Loucy (cell line): Measurements from ENCODE around the gene UNK.
"Not testable (repeated sequence)": the region's sequence is repeated elsewhere in the genome, so short reads cannot be mapped to it uniquely, and the experiment has no call there.

Experiments
- H2AFZ ChIP-seq: fragments of 200-600 bp; sonication (generic); 2 replicates; pipeline ENCODE4 v1.6.0; 2016; ENCODE audit warnings: antibody characterized with exemption, mild to moderate bottlenecking, low read length, moderate library complexity
- H3F3A ChIP-seq: fragments of 200-600 bp; 2 replicates; pipeline ENCODE4 v1.6.0; 2016; ENCODE audit warnings: antibody characterized with exemption, low read depth, mild to moderate bottlenecking
- H3K27me3 ChIP-seq: fragments of 200-600 bp; sonication (generic); 2 replicates; pipeline ENCODE4 v1.6.1; 2014; ENCODE audit warnings: low read length, mild to moderate bottlenecking; ENCODE audit not compliant: insufficient read depth, poor library complexity, severe bottlenecking
- H3K36me3 ChIP-seq: fragments of 200-600 bp; sonication (generic); 2 replicates; pipeline ENCODE4 v1.6.1; 2016; ENCODE audit warnings: low read length; ENCODE audit not compliant: insufficient read depth
- H3K4me1 ChIP-seq: fragments of 200-600 bp; sonication (generic); 2 replicates; pipeline ENCODE4 v1.5.1; 2014; ENCODE audit warnings: low read length, mild to moderate bottlenecking; ENCODE audit not compliant: insufficient read depth, poor library complexity, severe bottlenecking
- H3K4me2 ChIP-seq: fragments of 200-600 bp; sonication (generic); 2 replicates; pipeline ENCODE4 v1.6.0; 2014; ENCODE audit warnings: antibody characterized with exemption, low read length, low read depth, mild to moderate bottlenecking; ENCODE audit not compliant: poor library complexity, severe bottlenecking
- H3K4me3 ChIP-seq: fragments of 200-600 bp; sonication (generic); 2 replicates; pipeline ENCODE4 v1.5.1; 2014; ENCODE audit warnings: low read length, mild to moderate bottlenecking, mixed read lengths; ENCODE audit not compliant: poor library complexity, severe bottlenecking
- H3K79me2 ChIP-seq: fragments of 200-600 bp; sonication (generic); 2 replicates; pipeline ENCODE4 v1.6.1; 2014; ENCODE audit warnings: low read length; ENCODE audit not compliant: insufficient read depth
- H3K9ac ChIP-seq: fragments of 200-600 bp; sonication (generic); 2 replicates; pipeline ENCODE4 v1.6.0; 2014; ENCODE audit warnings: mild to moderate bottlenecking, low read depth, low read length, moderate library complexity; ENCODE audit not compliant: poor library complexity, severe bottlenecking
- H3K9me2 ChIP-seq: fragments of 200-600 bp; sonication (generic); replicated peaks from 2 replicates; pipeline ENCODE4 v1.6.1; 2016; ENCODE audit warnings: low read depth, low read length, mixed read lengths
- H3K9me3 ChIP-seq: fragments of 200-600 bp; sonication (generic); 2 replicates; pipeline ENCODE4 v1.6.1; 2014; ENCODE audit warnings: mild to moderate bottlenecking, antibody characterized with exemption, low read length, low read depth; ENCODE audit not compliant: insufficient read depth
- H4K20me1 ChIP-seq: fragments of 200-600 bp; sonication (generic); 2 replicates; pipeline ENCODE4 v1.6.0; 2014; ENCODE audit warnings: antibody characterized with exemption, low read length, mild to moderate bottlenecking; ENCODE audit not compliant: insufficient read depth, poor library complexity, severe bottlenecking
- EZH2phosphoT487 ChIP-seq: fragments of 200-600 bp; IDR thresholded peaks from 2 replicates; pipeline ENCODE4 v1.6.1; 2018; ENCODE audit warnings: antibody characterized with exemption, mild to moderate bottlenecking, moderate library complexity, borderline replicate concordance
- TF ChIP-seq, protein P1 (sequence below): fragments of 200-600 bp; sonication (generic); conservative IDR thresholded peaks from 2 replicates; pipeline ENCODE4 v1.5.1; 2014; ENCODE audit warnings: mild to moderate bottlenecking, antibody characterized with exemption, low read length

Gene UNK

DNA sequence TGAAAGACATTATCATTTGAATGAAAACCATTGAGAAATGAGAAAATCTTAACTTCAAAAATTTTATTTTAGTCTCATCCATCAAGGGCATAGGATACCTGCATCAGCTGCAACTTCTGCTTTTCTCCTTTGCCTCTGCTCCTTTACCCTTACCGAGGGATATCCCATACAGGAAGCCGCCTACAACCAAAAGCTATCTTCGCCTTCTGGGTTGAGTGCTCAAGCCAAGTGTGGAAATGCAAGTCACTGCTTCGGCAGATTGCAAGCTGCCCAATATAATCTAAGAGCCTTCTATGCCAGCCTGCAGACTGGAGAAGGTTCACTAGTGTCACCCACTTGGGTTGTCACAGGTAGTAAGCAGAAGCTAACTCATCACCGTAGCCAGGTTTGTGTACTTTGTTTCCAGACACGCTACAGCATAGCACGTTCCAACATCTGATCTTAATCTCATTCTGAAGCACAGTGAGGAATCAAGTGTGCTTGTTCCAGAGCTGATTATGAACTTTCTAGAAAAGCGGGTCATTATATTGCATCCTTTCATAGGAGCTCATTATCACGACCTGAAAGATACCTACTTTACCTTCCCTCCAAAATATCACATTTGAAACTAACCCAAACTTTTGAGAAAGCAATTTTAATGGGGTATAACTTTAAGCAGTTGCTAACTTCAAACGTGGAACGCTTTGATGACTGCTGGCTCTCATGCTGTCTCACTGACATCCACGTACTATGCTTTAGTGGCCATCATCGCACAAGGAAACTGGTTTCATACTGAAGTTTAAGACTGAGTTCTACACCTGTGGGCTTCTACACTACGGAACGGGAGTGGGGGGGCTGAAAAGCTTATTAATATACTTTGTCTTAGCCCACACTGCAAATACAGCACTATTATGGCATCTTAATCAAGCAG, 8.0 kb upstream of the UNK start:
- no peaks in the 10 kb centered on the region for H3K9me3 ChIP-seq
- H3K4me3 ChIP-seq = peak overlapping the region; percentile 91
- H3K4me2 ChIP-seq = peak overlapping the region; percentile 99
- H4K20me1 ChIP-seq = peaks cover 42% of the 10 kb centered on the region
- no peak overlapping the region for H2AFZ ChIP-seq
- H3K27me3 ChIP-seq = peaks cover 15% of the 10 kb centered on the region
- TF ChIP-seq EZH2phosphoT487 = no peak
- TF ChIP-seq, protein P1, sequence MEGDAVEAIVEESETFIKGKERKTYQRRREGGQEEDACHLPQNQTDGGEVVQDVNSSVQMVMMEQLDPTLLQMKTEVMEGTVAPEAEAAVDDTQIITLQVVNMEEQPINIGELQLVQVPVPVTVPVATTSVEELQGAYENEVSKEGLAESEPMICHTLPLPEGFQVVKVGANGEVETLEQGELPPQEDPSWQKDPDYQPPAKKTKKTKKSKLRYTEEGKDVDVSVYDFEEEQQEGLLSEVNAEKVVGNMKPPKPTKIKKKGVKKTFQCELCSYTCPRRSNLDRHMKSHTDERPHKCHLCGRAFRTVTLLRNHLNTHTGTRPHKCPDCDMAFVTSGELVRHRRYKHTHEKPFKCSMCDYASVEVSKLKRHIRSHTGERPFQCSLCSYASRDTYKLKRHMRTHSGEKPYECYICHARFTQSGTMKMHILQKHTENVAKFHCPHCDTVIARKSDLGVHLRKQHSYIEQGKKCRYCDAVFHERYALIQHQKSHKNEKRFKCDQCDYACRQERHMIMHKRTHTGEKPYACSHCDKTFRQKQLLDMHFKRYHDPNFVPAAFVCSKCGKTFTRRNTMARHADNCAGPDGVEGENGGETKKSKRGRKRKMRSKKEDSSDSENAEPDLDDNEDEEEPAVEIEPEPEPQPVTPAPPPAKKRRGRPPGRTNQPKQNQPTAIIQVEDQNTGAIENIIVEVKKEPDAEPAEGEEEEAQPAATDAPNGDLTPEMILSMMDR = no peak
- H3K79me2 ChIP-seq = peaks cover 44% of the 10 kb centered on the region
- H3K9me2 ChIP-seq = no peaks in the 10 kb centered on the region
- peaks cover 24% of the 10 kb centered on the region for H3K4me1 ChIP-seq
- H3K36me3 ChIP-seq = peaks cover 40% of the 10 kb centered on the region
- H3F3A ChIP-seq = peaks cover 18% of the 10 kb centered on the region; the same call in 1 of the 2 replicates
- peak overlapping the region; percentile 97 for H3K9ac ChIP-seq

- H3K4me2 ChIP-seq = peak overlapping the region; percentile 99
- H3K27me3 ChIP-seq = peaks cover 15% of the 10 kb centered on the region
- peak overlapping the region; percentile 97 for H3K9ac ChIP-seq
- peaks cover 40% of the 10 kb centered on the region for H3K36me3 ChIP-seq
- no peaks in the 10 kb centered on the region for H3K9me3 ChIP-seq
- TF ChIP-seq EZH2phosphoT487 = no peak
- TF ChIP-seq, protein P1 = no peak
- H3K9me2 ChIP-seq = no peaks in the 10 kb centered on the region
- peaks cover 42% of the 10 kb centered on the region for H4K20me1 ChIP-seq
- peak overlapping the region; percentile 91 for H3K4me3 ChIP-seq
- no peak overlapping the region for H2AFZ ChIP-seq
- H3F3A ChIP-seq = peaks cover 18% of the 10 kb centered on the region; the same call in 1 of the 2 replicates
- H3K79me2 ChIP-seq = peaks cover 44% of the 10 kb centered on the region
- peaks cover 24% of the 10 kb centered on the region for H3K4me1 ChIP-seq
Measured at GRCh38 chr17:75777296-75777922, 7.2 kb upstream of the UNK start.

DNA sequence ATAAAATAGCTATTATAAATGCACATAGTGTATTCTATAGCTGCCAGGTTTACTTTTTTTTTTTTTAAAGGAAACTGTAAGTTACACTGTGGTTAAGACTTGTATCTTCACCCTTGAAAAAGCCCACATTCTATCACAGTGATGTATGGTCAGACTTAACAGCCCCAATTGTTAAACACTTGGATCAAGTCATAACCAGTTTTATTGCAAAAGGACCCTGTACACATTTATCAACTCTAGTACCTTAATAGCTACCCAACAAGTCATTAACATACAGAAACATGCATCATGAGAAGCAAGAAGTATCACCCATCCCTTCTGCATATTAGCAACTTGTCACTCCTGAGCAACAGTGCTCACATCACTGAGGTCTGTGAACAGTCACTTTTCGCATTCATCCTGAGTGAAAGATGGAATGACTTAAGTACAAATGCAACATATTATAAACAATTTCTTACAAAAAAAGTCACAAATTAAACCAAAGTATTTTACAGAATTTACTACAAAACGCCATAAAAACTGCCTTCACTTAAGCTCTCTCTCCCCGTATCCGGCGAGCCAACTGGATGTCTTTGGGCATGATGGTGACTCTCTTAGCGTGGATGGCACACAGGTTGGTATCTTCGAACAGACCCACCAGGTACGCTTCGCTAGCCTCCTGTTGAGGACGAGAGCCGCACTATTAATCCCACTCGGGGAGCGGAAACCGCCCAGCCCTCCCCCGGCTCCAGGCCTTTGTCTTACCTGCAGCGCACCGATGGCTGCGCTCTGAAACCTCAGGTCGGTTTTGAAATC, 6.3 kb upstream of the UNK start:
- Histone ChIP-seq H3K4me1 (peaks cover 29% of the 10 kb centered on the region), H3K9ac (peak overlapping the region; percentile 97), H3K36me3 (peaks cover 40% of the 10 kb centered on the region), H3K27me3 (peaks cover 15% of the 10 kb centered on the region), H4K20me1 (peaks cover 42% of the 10 kb centered on the region), H3K79me2 (peaks cover 44% of the 10 kb centered on the region), H3F3A (peaks cover 18% of the 10 kb centered on the region; the same call in 1 of the 2 replicates), H3K4me3 (peak overlapping the region; percentile 91), H3K4me2 (peak overlapping the region; percentile 99)
- H3K9me3 ChIP-seq, H3K9me2 ChIP-seq, H2AFZ ChIP-seq: not testable (repeated sequence)
